Stomach (tissue), 4 donors: ENCODE measurements around the gene ATP2B1.

Experiments used
- CTCF ChIP-seq, 7 experiments: fragments of 450-650 bp in 4 of 7; fragments of 200-600 bp in 3 of 7; sonication (generic) in 3 of 7; IDR thresholded peaks; one replicate each; pipeline ENCODE4 v1.5.1; 2016 to 2019; ENCODE audit warnings: antibody characterized with exemption in 7 of 7, control low read depth in 2 of 7, mild to moderate bottlenecking in 1 of 7
- POLR2A ChIP-seq, 4 donors: fragments of 450-650 bp; IDR thresholded peaks; one replicate each; pipeline ENCODE4 v1.6.1; 2016; ENCODE audit warnings: antibody characterized with exemption in 4 of 4, control low read depth in 2 of 4, mild to moderate bottlenecking in 1 of 4, moderate library complexity in 1 of 4
- POLR2AphosphoS5 ChIP-seq, 3 donors: sonication (generic); formaldehyde crosslinking; IDR thresholded peaks; one replicate each; pipeline ENCODE4 v1.6.1; 2016; ENCODE audit warnings: antibody characterized with exemption in 3 of 3

DNA sequence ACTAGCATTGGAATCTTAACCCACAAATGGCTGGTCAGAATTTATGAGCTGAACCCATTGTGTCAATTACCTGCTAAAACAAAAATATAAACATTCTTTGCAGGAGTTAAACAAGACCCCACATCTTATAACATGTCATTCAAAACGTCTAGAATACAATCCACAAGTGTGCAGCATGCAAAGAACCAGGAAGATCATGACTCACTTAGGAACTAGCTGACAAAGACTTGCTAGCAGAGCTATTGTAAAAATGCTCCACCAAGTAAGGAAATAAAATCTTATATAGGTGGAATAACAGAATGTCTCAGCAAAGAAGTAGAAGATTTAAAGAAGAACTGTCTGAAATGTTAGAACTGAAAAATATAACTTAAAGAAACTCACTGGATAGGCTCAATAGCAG, 156.3 kb downstream of the ATP2B1 start:
- TF ChIP-seq CTCF (IDR thresholded peaks at IDR 0.05) (no peak), POLR2AphosphoS5 (IDR thresholded peaks at IDR 0.05) (no peak), POLR2A (IDR thresholded peaks at IDR 0.05) (no peak)
